Sigmoid colon (tissue), 4 donors: ENCODE data around the gene TBC1D22A.

Experiments
- CTCF ChIP-seq, 4 experiments: fragments of 450-650 bp in 3 of 4; fragments of 200-600 bp in 1 of 4; IDR thresholded peaks; one replicate each; pipeline ENCODE4 v1.5.1; 2016 to 2019; ENCODE audit warnings: antibody characterized with exemption in 4 of 4, mild to moderate bottlenecking in 3 of 4, moderate library complexity in 2 of 4
- POLR2A ChIP-seq, 2 donors: fragments of 450-650 bp; IDR thresholded peaks; one replicate each; pipeline ENCODE4 v1.6.1; 2016; ENCODE audit warnings: antibody characterized with exemption in 2 of 2, mild to moderate bottlenecking in 2 of 2, moderate library complexity in 2 of 2
- POLR2AphosphoS5 ChIP-seq, 4 donors: sonication (generic); formaldehyde crosslinking; IDR thresholded peaks; one replicate each; pipeline ENCODE4 v1.6.1; 2017; ENCODE audit warnings: antibody characterized with exemption in 4 of 4

GRCh38 chr22:46781291-46781690 lies 18.8 kb downstream of the TBC1D22A start:
- TF ChIP-seq POLR2A (IDR thresholded peaks at IDR 0.05) (no peak), CTCF (IDR thresholded peaks at IDR 0.05) (no peak), POLR2AphosphoS5 (IDR thresholded peaks at IDR 0.05) (no peak)
